RWPE1 (cell line): ENCODE results near the gene HRG.
"Not testable (repeated sequence)": the region's sequence is repeated elsewhere in the genome, so short reads cannot be mapped to it uniquely, and the experiment has no call there.

Source experiments
- CTCF ChIA-PET: fragments of 350-600 bp; sonication (Branson Sonifier 250); formaldehyde crosslinking; extraction: SDS; loops from one replicate; lab custom pipeline; 2021; lab: Yijun Ruan, JAX
- POLR2A ChIA-PET: fragments of 400-600 bp; formaldehyde crosslinking; extraction: SDS; loops from one replicate; lab custom pipeline; 2020; ENCODE audit warnings: antibody characterized with exemption; ENCODE audit not compliant: low non-redundant PET; lab: Yijun Ruan, JAX
- DNase-seq: peaks from one replicate; pipeline ENCODE4 v3.0.0; 2012; ENCODE audit warnings: low spot score
- H3K27ac ChIP-seq: fragments of 450-650 bp; 2 replicates; pipeline ENCODE4 v1.5.1; 2017
- TF ChIP-seq, protein P1 (sequence below): fragments of 450-650 bp; conservative IDR thresholded peaks from 2 replicates; pipeline ENCODE4 v1.5.1; 2017; ENCODE audit warnings: low read depth, mild to moderate bottlenecking

Gene HRG

DNA sequence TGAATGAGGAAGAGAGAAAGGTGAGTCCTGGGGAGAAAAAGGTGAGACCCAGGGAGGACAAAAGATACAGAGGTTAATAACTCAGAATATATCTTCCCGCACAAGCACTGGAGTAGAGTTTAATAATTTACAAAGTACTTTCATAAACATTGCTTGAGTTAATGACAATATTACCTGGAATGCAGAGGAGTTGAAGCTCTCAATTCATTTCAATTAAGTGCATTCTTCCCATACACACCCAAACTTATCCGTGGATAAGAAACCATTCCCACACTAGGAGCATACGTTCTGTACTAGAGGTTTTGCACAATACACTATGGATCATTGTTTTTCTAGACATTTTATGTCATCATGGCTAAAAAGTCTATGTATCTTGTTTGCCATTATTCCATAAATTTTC is 28.0 kb downstream of the HRG start:
- POLR2A ChIA-PET, result no interaction called here
- no peak overlapping the region for H3K27ac ChIP-seq
- no peak for DNase-seq
- CTCF ChIA-PET, result no interaction called here
- TF ChIP-seq, protein P1, sequence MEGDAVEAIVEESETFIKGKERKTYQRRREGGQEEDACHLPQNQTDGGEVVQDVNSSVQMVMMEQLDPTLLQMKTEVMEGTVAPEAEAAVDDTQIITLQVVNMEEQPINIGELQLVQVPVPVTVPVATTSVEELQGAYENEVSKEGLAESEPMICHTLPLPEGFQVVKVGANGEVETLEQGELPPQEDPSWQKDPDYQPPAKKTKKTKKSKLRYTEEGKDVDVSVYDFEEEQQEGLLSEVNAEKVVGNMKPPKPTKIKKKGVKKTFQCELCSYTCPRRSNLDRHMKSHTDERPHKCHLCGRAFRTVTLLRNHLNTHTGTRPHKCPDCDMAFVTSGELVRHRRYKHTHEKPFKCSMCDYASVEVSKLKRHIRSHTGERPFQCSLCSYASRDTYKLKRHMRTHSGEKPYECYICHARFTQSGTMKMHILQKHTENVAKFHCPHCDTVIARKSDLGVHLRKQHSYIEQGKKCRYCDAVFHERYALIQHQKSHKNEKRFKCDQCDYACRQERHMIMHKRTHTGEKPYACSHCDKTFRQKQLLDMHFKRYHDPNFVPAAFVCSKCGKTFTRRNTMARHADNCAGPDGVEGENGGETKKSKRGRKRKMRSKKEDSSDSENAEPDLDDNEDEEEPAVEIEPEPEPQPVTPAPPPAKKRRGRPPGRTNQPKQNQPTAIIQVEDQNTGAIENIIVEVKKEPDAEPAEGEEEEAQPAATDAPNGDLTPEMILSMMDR, result no peak

DNA sequence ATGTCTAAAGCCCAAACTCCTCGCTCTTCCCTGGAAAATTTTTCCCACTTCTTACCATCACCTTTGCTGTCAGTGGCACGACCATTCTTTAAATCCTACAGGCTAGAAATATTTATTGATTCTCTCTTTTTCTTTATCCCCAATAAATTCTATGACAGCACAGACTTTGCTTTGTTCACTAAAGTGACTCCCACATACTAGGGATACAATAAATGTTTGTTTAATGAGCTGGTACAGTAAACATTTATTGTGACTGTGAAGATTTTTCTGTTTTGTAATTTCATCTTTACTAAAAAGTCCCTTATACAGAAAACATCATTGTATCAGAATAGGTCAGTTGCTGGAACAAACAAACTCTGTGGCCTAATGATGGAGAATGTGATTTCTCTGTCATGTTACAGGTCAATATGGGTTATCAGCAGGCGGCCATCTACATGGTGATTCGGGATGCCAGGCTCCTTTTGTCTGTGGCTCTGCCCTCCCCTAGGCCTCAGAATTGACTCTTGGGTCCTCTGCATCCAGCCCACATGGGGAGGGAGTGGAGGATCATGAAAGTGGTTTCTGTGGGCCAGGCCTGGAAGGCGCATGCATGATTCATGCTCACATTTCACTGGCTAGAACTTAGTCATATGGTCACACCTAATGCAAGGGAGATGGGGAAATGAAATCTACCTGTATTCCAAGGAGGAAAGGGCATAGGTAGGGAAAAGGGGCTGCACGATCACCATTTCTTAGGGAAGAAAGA is 28.6 kb downstream of the HRG start:
- peak; percentile 27 for DNase-seq
- TF ChIP-seq, protein P1, result no peak
- ChIA-PET POLR2A (no interaction called here), CTCF (no interaction called here)
- no peak overlapping the region for H3K27ac ChIP-seq

DNA sequence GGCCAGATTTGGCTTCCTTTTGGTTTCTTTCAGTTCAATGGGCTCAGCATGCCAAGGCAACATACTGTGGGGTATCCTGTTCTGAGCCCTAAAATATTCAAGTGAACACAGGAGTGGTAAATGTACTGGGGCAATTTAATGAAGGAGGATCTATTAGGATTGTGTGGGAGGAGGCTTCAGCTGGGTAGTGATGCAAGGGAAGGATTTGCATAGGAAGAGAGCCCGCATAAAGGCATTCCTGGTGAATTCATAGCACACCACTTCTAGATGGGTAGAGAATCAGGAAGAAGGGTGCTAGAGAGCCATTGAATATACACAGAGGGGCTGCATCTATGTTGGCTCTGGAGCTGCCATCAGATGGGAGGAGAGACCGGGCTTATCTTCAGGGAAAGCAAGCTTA is 30.7 kb downstream of the HRG start:
- H3K27ac ChIP-seq, result no peak overlapping the region
- ChIA-PET CTCF (no interaction called here), POLR2A (no interaction called here)
- TF ChIP-seq, protein P1, result no peak
- no peak for DNase-seq

DNA sequence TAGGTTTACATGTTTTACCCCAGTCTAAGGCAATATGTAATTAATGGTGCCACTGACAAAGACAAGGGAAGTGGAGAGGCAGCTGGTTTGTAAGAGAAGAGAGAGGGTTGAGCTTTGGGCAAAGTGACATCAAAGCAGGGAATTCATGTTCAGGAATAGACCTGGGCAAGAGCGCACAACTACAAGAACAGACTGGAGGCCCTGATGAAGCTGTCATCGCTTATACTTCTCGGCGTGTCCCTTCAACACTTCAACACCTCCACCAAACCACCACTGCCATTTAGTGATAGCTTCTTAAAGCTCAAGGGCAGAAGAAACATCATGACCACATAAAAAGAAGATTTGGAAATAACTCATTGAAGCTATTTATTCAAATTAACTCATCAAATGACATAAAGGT is 31.7 kb downstream of the HRG start:
- DNase-seq, result no peak
- POLR2A ChIA-PET, result no interaction called here
- H3K27ac ChIP-seq, result no peak overlapping the region
- TF ChIP-seq, protein P1, result no peak
- CTCF ChIA-PET, result interaction anchor here (0.7 kb wide), 1 partner anchor 83 kb away, joined by 3 read pairs; no protein-coding TSS in a partner anchor

DNA sequence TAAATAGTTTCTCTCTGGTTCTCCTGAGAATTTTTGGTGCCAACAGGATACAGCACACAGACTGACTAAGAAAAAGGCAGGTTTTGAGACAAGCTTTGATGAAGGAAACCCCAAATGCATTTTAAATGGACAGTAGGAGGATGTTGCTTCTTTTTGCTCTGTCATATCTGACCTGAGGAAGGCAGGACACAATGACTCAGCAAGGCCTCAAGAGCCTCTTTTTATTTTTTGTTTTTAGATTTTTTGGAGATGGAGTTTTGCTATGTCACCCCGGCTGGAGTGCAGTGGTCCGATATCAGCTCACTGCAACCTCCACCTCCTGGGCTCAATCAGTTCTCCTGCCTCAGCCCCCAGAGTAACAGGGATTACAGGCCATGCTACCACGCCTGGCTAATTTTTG is 34.5 kb downstream of the HRG start:
- POLR2A ChIA-PET, result no interaction called here
- CTCF ChIA-PET, result no interaction called here
- TF ChIP-seq, protein P1, result no peak
- no peak overlapping the region for H3K27ac ChIP-seq
- DNase-seq, result no peak

DNA sequence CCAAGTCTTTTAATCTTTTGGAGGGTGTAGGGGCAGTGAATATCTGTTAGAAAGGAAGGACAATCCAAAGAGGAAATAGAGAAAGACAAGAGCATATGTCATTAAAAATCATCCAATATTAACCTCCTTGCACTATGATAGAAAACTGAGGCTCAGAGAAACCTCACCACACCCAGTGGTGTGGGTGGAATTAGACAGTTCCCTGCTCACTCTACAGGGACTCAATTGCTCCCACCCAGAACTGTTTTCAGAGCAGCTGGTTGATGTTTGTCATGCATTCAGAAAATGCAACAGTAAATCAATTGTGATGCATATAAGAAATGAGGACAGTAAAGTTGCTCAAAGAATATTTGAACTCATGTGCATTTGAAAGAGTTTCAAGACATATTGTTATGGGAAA is 36.6 kb downstream of the HRG start:
- CTCF ChIA-PET, POLR2A ChIA-PET, H3K27ac ChIP-seq, DNase-seq: not testable (repeated sequence)

DNA sequence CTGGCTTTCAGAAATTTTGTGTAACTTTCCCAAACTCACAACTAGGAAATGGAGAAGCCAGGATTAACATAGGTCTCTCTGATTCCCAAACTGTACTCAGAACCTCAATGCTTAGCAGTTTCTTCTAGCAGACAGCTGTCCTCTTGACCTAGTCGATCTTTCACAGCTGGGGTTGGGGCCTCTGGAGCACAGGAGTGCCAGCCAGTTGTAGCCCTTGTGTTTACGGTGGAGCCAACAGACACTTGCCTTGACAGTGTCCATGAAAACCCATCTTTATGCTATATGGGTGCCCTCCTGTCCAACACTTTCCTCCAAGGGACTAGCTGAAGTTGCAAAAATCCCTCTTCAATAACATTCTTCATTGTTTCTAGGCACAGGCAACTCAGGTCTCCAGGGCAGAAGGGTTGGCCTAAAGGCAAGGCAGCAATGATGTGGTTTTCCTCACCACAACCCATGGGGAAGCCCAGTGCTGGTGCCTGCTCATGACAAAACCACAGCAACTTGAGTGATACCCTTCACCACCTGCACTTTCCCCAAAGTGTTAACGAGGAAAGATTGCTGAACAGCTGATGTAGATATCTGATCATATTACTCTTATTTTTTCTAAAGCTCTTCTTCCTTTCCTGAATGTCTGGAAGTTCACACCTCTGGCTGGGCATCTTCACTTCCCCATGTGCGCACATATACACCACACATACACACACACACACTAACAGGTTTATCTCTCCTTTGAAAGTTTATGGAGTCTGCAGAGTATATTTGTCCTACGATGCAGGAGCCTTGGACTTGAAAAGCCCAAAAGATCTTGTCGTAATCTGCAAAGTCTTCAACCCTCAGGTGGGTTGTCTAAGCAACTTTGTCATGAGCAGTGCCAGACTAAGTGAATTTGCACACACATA is 40.3 kb downstream of the HRG start:
- TF ChIP-seq, protein P1, result no peak
- ChIA-PET POLR2A (no interaction called here), CTCF (no interaction called here)
- no peak overlapping the region for H3K27ac ChIP-seq
- no peak for DNase-seq
